Activated T-cell treated with anti-CD3 and anti-CD28 coated beads for 1 hour (primary cell): ENCODE results near the gene OAF.
"Not testable (repeated sequence)": the region's sequence is repeated elsewhere in the genome, so short reads cannot be mapped to it uniquely, and the experiment has no call there.

Experiments
- DNase-seq: peaks from one replicate; pipeline ENCODE4 v3.0.0-alpha.2; 2020; ENCODE audit warnings: low read depth

Gene OAF

GRCh38 chr11:120210626-120211521 is at the start of gene OAF:
OAF (plus strand) TSS chr11:120211032; CDS start chr11:120211280, 248 bp downstream.
- peak; percentile 29 for DNase-seq

DNA sequence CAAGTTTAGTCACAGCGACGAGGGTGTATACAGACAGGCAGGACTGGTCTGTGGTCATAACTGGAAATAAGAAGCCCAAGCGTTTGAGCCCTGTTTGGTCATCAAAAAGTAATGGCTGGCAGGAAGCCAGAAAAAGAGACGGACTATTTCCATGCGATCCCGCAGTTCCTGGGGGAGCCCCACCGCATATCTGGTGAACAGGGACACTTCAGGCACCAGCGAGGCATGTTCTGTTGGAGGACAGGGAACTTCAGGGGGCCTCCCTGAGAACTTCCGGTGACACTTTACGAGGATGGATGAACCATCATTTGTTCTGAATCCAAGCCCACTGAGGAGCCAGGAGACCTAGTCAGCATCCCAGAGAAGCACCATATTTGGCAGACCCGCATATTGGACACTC is 43.2 kb upstream of the OAF start:
- DNase-seq = no peak

GRCh38 chr11:120168108-120168959 is 42.5 kb upstream of the OAF start:
- DNase-seq = no peak

DNA sequence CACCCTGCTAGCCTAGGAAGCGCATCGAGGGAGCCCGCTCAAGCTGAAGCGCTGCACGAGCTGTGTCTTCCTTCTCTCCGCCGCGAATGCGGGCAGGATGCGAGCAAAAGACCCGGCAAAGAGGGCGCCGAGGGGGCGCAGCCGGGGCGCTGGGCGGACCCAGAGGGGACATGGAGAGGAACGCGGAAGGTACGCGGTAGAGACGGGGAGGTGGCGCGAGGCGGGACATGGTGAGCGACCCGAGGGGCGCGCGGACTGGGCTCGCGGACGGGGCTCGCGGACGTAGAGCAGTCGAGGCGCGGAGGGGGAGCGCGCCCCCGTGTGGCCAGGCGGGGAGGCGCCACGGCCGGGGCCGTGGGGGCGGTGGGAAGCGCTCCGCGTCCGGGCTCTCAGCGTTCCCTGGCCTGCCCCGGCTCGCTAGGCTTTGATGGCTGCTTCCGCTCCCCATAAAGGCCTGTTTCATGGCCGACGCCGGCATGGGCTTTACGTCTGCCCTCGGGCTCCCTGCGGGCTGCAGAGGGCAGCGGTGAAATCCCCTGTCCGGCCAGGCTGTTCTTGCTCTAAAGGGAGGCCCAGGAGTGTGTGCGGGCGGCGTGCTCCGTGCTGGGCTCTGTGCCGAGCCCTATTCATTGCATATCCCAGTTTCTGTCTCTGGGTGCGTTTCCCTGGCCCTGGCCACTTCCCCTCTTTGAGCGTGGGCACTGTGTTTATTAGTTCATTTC is 41.7 kb upstream of the OAF start:
- DNase-seq = peak; percentile 45

- DNase-seq = no peak
Measured at GRCh38 chr11:120169981-120170698, 40.7 kb upstream of the OAF start.

DNA sequence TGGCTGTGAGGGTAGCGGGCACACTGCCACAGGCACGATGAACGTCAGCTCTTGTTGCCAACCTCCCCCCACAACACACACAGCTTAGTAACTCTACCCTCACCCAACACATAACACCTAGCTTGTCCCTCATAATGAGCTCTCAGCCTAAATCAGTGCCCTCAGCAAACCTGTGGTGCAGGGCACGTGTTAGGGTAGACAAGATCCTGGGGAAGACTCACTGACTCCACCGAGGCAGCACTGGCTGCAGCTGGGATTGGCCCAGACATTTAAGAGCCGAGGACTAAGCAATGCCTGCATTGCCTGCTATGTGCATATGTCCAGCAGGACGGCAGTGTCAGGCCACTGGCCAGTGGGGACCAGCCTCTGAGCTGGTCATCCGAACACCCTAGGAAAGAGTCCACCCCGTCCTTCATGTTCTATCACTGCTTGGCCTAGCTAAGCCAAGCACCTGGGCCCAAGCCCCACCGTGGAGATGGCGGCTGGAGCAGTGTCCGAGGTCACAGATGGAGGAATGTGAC is 40.0 kb upstream of the OAF start:
- no peak for DNase-seq

DNA sequence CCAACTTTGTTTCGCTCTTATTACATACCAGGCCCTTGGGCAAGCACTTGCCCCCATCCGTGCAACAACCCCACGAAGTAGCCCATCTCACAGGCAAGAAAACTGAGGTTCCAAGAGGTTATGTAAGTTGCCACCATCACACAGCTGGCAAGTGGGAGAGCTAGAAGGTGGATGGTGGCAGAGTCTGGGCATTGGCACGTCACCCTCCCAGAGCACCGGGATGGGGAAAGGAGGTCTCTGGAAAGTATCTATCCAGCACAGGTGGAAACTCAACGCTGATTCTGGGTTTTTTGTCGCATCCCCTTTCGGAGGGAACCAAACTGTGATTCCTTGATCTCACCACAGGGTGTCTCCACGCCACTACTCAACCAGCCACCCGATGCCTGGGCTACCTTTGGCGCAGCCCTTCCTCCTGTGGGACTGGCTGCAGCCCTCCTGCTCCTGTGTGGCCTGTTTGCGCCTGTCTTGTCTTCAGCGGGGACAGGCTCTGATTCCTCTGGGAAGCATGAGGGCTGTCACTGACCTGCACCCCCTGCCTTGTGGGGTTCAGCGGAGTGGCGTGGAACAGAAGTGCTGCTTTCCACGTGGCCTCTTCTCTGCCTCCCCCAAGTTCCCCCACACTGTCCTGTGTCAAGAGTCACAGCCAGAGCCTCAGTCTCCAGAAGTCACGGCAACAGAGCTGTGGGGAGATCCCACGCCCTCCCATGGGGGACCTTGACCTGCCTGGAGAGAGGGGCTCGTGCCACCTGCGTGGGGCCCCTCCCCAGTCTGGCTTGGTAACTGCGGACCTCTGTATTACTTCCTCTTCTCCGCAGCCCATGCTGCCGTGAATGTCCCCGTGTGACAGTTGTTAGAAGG is 38.5 kb upstream of the OAF start:
- peak; percentile 27 for DNase-seq

DNA sequence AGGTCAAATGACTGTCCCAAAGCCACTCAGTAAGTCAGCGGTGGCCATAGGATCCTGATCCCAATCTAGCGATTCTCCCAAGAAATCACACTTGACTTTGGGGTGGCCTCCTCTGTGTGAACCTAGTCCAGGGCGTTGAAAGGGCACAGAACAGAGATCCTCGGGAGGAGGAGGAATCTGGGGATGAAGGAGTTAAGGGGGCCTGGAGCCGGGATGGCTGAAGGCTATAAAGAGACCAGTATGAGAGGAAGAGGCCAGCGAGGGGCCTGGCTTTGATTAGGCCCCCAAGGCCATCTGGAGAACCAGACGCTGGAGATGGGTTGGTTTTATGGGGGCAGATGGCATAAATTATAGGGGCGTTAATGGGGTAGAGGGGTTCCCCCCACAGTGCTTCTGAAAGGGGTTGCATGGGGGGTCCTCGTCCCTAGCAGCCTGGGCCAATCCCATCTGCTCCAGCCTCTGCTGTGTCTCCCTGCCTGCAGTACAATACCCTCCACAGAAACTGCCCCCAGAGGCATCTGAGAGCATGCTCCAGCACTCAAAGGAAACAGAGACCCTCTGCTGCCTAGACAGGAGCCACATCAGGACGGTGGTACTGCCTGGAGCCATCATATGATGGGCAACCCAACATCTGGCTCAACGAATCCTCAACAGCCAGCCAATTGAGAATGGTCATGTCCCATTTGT is 37.7 kb upstream of the OAF start:
- DNase-seq = no peak

GRCh38 chr11:120173807-120174206 is 37.0 kb upstream of the OAF start:
- no peak for DNase-seq

GRCh38 chr11:120174866-120175265 is 36.0 kb upstream of the OAF start:
- no peak for DNase-seq

- no peak for DNase-seq
Measured at GRCh38 chr11:120178561-120179056, 32.2 kb upstream of the OAF start.

DNA sequence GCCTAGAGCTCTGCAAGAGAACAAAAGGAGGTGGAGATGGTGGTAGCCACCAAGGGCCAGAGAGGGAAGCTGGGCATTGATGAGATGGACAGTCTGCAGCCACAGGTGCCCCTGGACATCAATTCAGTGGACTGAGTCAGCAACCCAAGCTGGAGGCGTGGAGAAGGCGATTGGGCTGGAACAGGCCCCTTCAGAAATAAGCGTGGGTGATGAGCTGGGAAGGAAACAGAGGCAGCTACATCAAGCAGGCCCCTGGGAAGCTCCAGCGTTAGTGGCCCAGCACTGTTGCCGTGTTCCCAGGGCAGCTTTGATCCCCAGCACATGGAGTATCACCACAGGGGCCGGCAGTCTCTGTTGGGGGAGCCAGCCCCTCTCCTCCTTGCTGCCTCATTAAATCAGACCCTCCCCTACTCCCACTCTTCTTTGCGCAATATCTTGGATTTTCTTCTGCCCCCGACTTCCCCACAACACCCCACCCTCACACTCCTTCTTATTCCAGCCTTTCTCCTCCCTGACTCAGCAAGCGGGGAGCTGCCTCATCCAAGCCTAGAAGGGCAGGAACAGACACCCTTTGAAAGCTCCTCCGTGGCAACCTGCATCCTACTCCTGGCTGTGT is 31.7 kb upstream of the OAF start:
- no peak for DNase-seq

DNA sequence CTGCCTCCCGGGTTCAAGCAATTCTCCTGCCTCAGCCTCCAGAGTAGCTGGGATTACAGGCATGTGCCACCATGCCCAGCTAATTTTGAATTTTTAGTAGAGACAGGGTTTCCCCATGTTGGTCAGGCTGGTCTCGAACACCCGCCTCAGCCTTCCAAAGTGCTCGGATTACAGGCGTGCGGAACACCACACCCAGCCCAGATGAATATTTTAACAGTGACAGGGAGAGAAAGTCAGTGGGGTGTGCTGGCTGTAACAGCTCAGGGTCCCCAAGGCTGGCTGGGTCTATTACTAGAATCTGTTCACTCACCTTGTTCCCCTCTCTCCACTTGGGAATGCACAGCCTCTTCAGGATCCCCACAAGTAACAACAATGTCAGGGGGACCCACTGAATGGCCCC is 30.8 kb upstream of the OAF start:
- not testable (repeated sequence) for DNase-seq

GRCh38 chr11:120180551-120181232 is 30.1 kb upstream of the OAF start:
- no peak for DNase-seq

- DNase-seq = no peak
Measured at GRCh38 chr11:120181376-120181975, 29.4 kb upstream of the OAF start.

DNA sequence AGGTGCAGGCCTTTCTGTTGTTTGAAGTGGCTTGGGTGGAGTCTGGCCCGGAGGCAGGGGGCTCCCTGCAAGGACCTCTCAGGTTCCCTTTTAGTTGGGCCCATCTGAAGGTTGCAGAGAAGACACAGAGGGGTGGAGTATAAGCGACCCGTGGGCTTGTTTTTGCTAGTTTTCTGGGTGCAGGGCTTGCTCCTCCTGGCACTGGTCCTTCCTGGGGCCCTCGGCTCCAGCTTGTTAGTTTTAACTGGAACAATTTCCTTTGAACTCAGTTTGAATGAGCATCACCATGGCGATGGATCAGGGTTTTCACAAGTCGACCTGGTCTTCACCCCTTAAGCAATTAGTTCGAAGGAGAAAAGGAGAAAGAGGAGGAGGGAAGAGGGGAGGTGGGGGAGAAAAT is 28.5 kb upstream of the OAF start:
- no peak for DNase-seq

DNA sequence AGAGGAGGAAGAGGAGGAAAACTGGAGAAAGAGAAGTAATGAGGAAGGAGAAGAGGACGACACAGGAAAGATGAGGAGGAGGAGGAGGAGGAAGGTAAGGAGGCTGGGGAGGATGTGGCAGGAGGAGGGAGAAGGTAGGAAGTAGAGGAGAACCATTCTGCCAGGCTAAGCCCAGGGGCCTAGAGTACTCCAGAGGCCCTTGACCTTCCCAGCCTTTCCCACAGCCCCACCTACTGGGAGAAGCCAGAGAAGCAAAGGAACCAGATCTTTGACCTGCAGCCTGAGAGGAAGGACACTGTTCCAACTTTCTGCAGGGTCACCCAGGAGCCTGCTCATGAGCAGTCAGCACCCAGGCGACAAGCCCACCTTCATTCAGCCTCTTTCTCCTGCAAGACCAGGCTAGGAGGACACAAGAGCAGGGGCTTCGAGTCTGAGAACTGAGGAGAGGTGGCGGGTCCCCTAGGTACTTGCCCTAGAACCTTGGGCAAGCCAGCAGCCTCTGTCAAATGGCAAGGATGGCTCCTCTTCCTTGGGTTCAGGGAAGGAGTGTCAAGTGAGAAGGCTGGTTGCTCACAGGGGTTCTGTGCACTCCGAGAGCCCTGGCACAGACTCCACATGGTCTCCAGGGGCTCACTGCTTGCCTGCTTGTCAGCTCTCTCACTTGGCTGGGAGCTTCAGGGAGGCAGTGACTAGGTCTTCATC is 27.9 kb upstream of the OAF start:
- DNase-seq = no peak
